Adrenal gland (tissue), 19 donors: ENCODE measurements around the gene EPHA6. TPM values are rescaled to one million over a fixed set of nuclear protein-coding genes. Genes with fewer than 3 reads are reported as not detected.
A peak's percentile ranks its signal among the peaks of the same experiment; 100 is the strongest.

Experiments
- DNase-seq, 7 donors: peaks; one replicate each; pipeline ENCODE4 v3.0.0-alpha.2; 2019 to 2020
- H3K27ac ChIP-seq, 5 donors: fragments of 200-600 bp; sonication (generic) in 4 of 5; 1 replicate in 3 of 5; 2 replicates in 2 of 5; pipeline versions ENCODE4 v1.5.1 to v1.8.0; 2016 to 2020; ENCODE audit warnings: mild to moderate bottlenecking in 1 of 5
- H3K27me3 ChIP-seq: fragments of 200-600 bp; 2 replicates; pipeline ENCODE4 v1.8.0; 2021
- H3K36me3 ChIP-seq, 2 donors: fragments of 200-600 bp; replicated peaks in 1 of 2; 1 replicate in 1 of 2; 2 replicates in 1 of 2; pipeline versions ENCODE4 v1.5.1 to v1.8.0; 2018 to 2022
- H3K4me1 ChIP-seq, 2 donors: fragments of 200-600 bp; replicated peaks in 1 of 2; 1 replicate in 1 of 2; 2 replicates in 1 of 2; pipeline versions ENCODE4 v1.5.1 to v1.8.0; 2018 to 2021
- H3K4me3 ChIP-seq, 4 donors: fragments of 200-600 bp; sonication (generic) in 3 of 4; one replicate each; pipeline ENCODE4 v1.5.1; 2016 to 2018
- H3K9me3 ChIP-seq, 3 donors: fragments of 200-600 bp; sonication (generic) in 1 of 3; replicated peaks in 1 of 3; 1 replicate in 2 of 3; 2 replicates in 1 of 3; pipeline versions ENCODE4 v1.5.1 to v1.8.0; 2016 to 2021
- POLR2A ChIP-seq, 2 donors: fragments of 450-650 bp; IDR thresholded peaks; one replicate each; pipeline ENCODE4 v1.6.1; 2017; ENCODE audit warnings: antibody characterized with exemption in 2 of 2, mild to moderate bottlenecking in 2 of 2, moderate library complexity in 1 of 2
- WGBS, 4 donors: extraction: QIAGEN DNeasy Blood & Tissue Kit in 2 of 4; methylation state at CpG; one replicate each; pipeline versions ENCODE4 v1.1.5 to v1.1.7; 2013 to 2017; 5-methylcytosine and 5-hydroxymethylcytosine counted together
- intact Hi-C, 2 donors: fragments of 100-400 bp; cut with DNase I; formaldehyde crosslinking; loops; one replicate each; pipeline versions ENCODE4 v1.14.1 to v1.15.0; 2022 to 2023
- long read RNA-seq, 10 donors: library from polyadenylated mRNA in 3 of 10; unstranded in 2 of 10; stranded (forward) in 1 of 10; transcript quantifications; one replicate each; pipeline ENCODE4 v2.0.0 and lab custom pipeline, GENCODE V29; 2021 to 2026
- polyA plus RNA-seq, 3 donors: library from polyadenylated mRNA; stranded (reverse); fragments of 200-250 nt in 2 of 3; fragments of 350-450 nt in 1 of 3; fragmentation: Illumina TruSeq in 1 of 3; extraction: RNeasy Lipid Tissue Mini Kit (QIAGEN cat#74804) in 1 of 3; gene quantifications; one replicate each; pipeline ENCODE4 v1.2.3, GENCODE V29; 2013 to 2014
- total RNA-seq, 9 donors: library from RNA; depleted of rRNA in 4 of 9; stranded (reverse); fragments of >200 nt in 4 of 9; fragments of 120-200 nt in 1 of 9; fragmentation: NEBNext Ultra II Directional in 1 of 9; extraction: Animal tissue kit (Norgen Biotek cat#: 25700) in 1 of 9; gene quantifications; one replicate each; pipeline versions ENCODE4 v1.1.0 to v1.2.4, GENCODE V29; 2013 to 2023
- TF ChIP-seq, protein P1 (sequence below), 6 experiments: fragments of 450-650 bp in 4 of 6; fragments of 200-600 bp in 2 of 6; sonication (generic) in 1 of 6; IDR thresholded peaks; 1 replicate in 5 of 6; 2 replicates in 1 of 6; pipeline versions ENCODE4 v1.5.1 to v1.8.0; 2016 to 2021; ENCODE audit warnings: antibody characterized with exemption in 6 of 6, mild to moderate bottlenecking in 2 of 6, moderate library complexity in 1 of 6
- donor health status: healthy with polysubstance abuse.
- donor health status: Bipolar disorder and iron deficiency.
- donor health status: DM: yes; HTN: yes; CAD: no.
- donor health status: DM: no; HTN: no; CAD: no.
- donor health status: DM: no; HTN: no; CAD: no.
- donor health status: DM: yes; HTN: yes; CAD: no.

The EPHA6 gene
- total RNA-seq (1 to 10 TPM in 1 of 9 donors, under 1 TPM in 1, not detected in 7; 0.07 to 2.1 TPM), polyA plus RNA-seq (under 1 TPM in 1 of 3 donors, not detected in 2; 0.07 TPM)
- long read RNA-seq, donor 1, result 0 reads
- long read RNA-seq, donor 2, result 0 reads
- long read RNA-seq, donor 3, result 0 reads
- long read RNA-seq, donor 4, result 0 reads
- long read RNA-seq, donor 5, result 0 reads
- long read RNA-seq, donor 6, result 0 reads
- long read RNA-seq, donor 7, result 0 reads
- long read RNA-seq, donor 8, result 0 reads
- long read RNA-seq, donor 9, result 0 reads
- long read RNA-seq, donor 10, result 0 reads

DNA sequence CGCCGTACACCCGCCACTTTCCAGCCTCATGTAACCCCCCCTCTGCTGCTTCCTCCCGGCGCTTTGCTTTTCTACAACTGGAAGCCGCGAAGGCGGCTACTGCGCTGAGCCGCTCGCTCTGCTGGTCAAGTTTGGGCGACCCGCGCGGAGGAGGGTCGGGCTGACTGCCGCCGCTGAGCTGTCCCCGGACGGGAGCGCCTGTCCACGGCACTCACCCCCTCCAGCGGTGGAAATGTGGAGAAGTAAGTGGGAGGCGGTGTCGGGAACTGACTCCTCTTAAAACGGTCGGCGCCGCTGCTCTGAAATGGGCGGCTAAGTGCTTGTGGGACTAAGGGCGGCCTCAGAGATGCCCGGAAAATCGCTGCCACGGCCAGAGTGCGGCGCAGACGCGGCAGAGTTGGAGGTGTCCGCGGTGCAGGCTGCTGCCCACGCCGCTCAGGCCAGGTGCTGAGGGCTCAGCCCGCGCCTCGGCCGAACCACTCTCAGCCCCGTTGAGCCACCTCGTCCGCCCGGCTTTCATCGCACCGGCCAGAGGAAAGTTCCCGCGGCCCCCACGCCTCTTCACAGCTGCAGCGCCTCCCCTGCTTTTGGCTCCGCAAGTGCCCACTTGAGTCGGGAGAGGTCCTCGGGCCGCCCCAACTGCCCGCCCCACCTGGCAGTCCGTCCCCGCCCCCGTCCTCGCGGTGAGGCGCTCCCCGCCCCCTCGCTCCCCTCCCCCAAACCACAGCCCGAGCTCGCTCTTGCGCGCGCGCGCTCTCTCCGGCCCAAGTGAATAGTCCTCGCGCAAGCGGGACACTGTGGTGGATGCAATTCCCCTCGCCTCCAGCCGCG, at the start of gene EPHA6:
TSS of gene EPHA6 (plus strand) at position 775 of the 831 bp plus-strand sequence.
- intact Hi-C loops, result no loop called here
- Histone ChIP-seq H3K9me3 (no peaks in the 10 kb centered on the region), H3K4me1 (peaks cover 0 to 22% of the 10 kb centered on the region in 2 donors), H3K36me3 (no peaks in the 10 kb centered on the region), H3K4me3 (peak within 1 kb of the TSS in 2 of 4 donors; percentile 38 to 43), H3K27ac (no peak within 1 kb of the TSS), H3K27me3 (peaks cover 32% of the 10 kb centered on the region)
- peak in 3 of 7 donors; percentile 23 to 24 (median 24) for DNase-seq
- TF ChIP-seq POLR2A (IDR thresholded peaks at IDR 0.05), result no peak
- TF ChIP-seq, protein P1, sequence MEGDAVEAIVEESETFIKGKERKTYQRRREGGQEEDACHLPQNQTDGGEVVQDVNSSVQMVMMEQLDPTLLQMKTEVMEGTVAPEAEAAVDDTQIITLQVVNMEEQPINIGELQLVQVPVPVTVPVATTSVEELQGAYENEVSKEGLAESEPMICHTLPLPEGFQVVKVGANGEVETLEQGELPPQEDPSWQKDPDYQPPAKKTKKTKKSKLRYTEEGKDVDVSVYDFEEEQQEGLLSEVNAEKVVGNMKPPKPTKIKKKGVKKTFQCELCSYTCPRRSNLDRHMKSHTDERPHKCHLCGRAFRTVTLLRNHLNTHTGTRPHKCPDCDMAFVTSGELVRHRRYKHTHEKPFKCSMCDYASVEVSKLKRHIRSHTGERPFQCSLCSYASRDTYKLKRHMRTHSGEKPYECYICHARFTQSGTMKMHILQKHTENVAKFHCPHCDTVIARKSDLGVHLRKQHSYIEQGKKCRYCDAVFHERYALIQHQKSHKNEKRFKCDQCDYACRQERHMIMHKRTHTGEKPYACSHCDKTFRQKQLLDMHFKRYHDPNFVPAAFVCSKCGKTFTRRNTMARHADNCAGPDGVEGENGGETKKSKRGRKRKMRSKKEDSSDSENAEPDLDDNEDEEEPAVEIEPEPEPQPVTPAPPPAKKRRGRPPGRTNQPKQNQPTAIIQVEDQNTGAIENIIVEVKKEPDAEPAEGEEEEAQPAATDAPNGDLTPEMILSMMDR (IDR thresholded peaks at IDR 0.05), result no peak
- WGBS, 4 donors, result 1% methylated on average over 19 to 83 of the region's 83 CpGs; no CpG with 5 or more reads in 1 of the 4 donors

DNA sequence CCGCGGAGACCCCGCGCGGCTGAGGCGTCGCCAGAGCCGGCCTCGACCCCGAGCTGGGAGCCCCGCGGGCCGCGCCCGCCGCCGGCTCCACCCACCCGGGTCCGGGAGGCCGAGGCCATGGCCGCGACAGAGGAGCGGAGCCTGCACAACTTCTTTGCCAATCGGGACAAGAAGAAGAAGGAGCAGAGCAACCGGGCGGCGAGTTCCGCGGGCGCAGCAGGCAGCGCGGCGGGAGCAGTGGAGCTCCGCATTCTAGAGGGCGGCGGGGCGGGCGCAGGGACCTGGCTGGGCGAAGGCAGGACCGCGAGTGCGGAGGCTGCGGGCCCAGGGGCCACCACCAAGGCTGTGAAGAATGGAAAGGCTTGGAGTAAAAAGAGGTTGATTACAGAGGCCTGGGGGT, 37.6 kb upstream of the EPHA6 start:
- Histone ChIP-seq H3K27me3 (no peaks in the 10 kb centered on the region), H3K27ac (no peak overlapping the region), H3K4me3 (no peak overlapping the region), H3K36me3 (no peaks in the 10 kb centered on the region), H3K9me3 (peaks cover 0 to 3% (median 0%) of the 10 kb centered on the region in 3 donors), H3K4me1 (no peaks in the 10 kb centered on the region)
- TF ChIP-seq POLR2A (IDR thresholded peaks at IDR 0.05), result no peak
- 62 to 91% (median 71%) methylated on average over 36 to 43 of the region's 43 CpGs for WGBS, 4 donors
- DNase-seq, result no peak
- intact Hi-C loops, result no loop called here

DNA sequence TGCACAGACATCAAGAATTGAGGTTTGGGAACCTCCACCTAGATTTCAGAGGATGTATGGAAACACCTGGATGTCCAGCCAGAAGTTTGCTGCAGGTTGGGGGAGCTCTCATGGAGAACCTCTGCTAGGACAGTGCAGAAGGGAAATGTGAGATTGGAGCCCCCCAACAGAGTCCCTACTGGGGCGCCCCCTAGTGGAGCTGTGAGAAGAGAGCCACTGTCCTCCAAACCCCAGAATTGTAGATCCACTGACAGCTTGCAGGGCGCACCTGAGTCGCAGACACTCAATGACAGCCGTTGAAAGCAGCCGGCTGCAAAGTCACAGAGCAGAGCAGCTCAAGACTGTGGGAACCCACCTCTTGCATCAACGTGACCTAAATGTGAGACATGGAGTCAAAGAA, 34.6 kb upstream of the EPHA6 start:
- no peaks in the 10 kb centered on the region for H3K27me3 ChIP-seq
- H3K4me1 ChIP-seq, result no peaks in the 10 kb centered on the region
- H3K9me3 ChIP-seq, result peaks cover 0 to 3% (median 0%) of the 10 kb centered on the region in 3 donors
- 60 to 90% (median 81%) methylated on average over 1 to 6 of the region's 6 CpGs for WGBS, 4 donors
- no peak for DNase-seq
- no peaks in the 10 kb centered on the region for H3K36me3 ChIP-seq
- intact Hi-C loops, result no loop called here
- H3K27ac ChIP-seq, result no peak overlapping the region
- no peak overlapping the region for H3K4me3 ChIP-seq
- no peak for TF ChIP-seq POLR2A (IDR thresholded peaks at IDR 0.05)
- TF ChIP-seq, protein P1 (IDR thresholded peaks at IDR 0.05), result no peak

DNA sequence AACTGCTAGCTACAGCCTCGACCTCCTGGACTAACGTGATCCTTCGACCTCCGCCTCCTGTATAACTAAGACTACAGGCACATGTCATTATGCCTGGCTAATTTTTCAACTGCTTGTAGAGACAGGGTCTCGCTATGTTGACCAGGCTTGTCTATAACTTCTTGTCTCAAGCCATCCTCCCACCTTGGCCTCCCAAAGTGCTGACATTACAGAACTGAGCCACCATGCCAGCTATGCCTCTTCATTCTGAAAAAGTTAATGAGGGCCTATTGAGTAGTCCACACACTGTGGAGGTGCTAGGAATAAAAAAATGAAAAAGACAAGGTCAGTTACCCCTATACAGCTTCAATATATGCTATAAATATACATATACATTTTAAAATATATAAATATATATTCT, 18.3 kb upstream of the EPHA6 start:
- H3K9me3 ChIP-seq, result no peaks in the 10 kb centered on the region
- H3K36me3 ChIP-seq, result no peaks in the 10 kb centered on the region
- WGBS, 4 donors, result 75 to 92% (median 82%) methylated on average over 5 of the region's 5 CpGs
- intact Hi-C loops, result no loop called here
- H3K4me3 ChIP-seq, result no peak overlapping the region
- DNase-seq, result no peak
- H3K27ac ChIP-seq, result no peak overlapping the region
- no peak for TF ChIP-seq POLR2A (IDR thresholded peaks at IDR 0.05)
- TF ChIP-seq, protein P1 (IDR thresholded peaks at IDR 0.05), result no peak
- no peaks in the 10 kb centered on the region for H3K27me3 ChIP-seq
- no peaks in the 10 kb centered on the region for H3K4me1 ChIP-seq
